Mammary epithelial cell (primary cell): ENCODE measurements around the gene TRA2B.

Experiments
- EZH2 ChIP-seq: IDR thresholded peaks from 2 replicates; pipeline ENCODE4 v1.6.1; 2012; ENCODE audit warnings: low read length, inconsistent platforms, borderline replicate concordance
- TF ChIP-seq, protein P1 (sequence below), 2 donors: IDR thresholded peaks in 1 of 2; conservative IDR thresholded peaks in 1 of 2; 2 replicates each; pipeline ENCODE4 v1.5.1; 2011 to 2012; ENCODE audit warnings: inconsistent platforms in 2 of 2, low read length in 2 of 2, mild to moderate bottlenecking in 2 of 2, control low read depth in 1 of 2, low read depth in 1 of 2; ENCODE audit not compliant: insufficient read depth in 1 of 2; ENCODE audit errors: extremely low read depth in 1 of 2

- TF ChIP-seq, protein P1, sequence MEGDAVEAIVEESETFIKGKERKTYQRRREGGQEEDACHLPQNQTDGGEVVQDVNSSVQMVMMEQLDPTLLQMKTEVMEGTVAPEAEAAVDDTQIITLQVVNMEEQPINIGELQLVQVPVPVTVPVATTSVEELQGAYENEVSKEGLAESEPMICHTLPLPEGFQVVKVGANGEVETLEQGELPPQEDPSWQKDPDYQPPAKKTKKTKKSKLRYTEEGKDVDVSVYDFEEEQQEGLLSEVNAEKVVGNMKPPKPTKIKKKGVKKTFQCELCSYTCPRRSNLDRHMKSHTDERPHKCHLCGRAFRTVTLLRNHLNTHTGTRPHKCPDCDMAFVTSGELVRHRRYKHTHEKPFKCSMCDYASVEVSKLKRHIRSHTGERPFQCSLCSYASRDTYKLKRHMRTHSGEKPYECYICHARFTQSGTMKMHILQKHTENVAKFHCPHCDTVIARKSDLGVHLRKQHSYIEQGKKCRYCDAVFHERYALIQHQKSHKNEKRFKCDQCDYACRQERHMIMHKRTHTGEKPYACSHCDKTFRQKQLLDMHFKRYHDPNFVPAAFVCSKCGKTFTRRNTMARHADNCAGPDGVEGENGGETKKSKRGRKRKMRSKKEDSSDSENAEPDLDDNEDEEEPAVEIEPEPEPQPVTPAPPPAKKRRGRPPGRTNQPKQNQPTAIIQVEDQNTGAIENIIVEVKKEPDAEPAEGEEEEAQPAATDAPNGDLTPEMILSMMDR (conservative IDR thresholded peaks at IDR 0.05 in 1 of 2, IDR thresholded peaks at IDR 0.05 in 1 of 2; ENCODE audit: extremely low read depth in 1 of 2, insufficient read depth in 1 of 2, low read depth in 1 of 2, low read length in 2 of 2), result no peak
- TF ChIP-seq EZH2, result no peak
Measured at GRCh38 chr3:185949515-185949914, 11.7 kb upstream of the TRA2B start.
